AG09309 (cell line): ENCODE measurements around the gene G3BP1.
"Not testable (repeated sequence)": the region's sequence is repeated elsewhere in the genome, so short reads cannot be mapped to it uniquely, and the experiment has no call there.

Source experiments
- DNase-seq: peaks from one replicate; pipeline ENCODE4 v3.0.0-alpha.2; 2010; ENCODE audit warnings: low read depth
- H3K4me3 ChIP-seq: 2 replicates; pipeline ENCODE4 v1.5.1; 2011; ENCODE audit warnings: mild to moderate bottlenecking, low read depth, low read length, moderate library complexity; ENCODE audit not compliant: control insufficient read depth
- CTCF ChIP-seq: IDR thresholded peaks from 2 replicates; pipeline ENCODE4 v1.5.1; 2011; ENCODE audit warnings: mild to moderate bottlenecking, low read depth, low read length, inconsistent platforms; ENCODE audit not compliant: insufficient read depth, control insufficient read depth; ENCODE audit errors: missing control alignments

Gene G3BP1

GRCh38 chr5:151846765-151847164 lies 75.0 kb downstream of the G3BP1 start:
- H3K4me3 ChIP-seq: no peak overlapping the region
- DNase-seq: no peak
- no peak for TF ChIP-seq CTCF

- DNase-seq: no peak
- TF ChIP-seq CTCF: no peak
- H3K4me3 ChIP-seq: no peak overlapping the region
These were observed 76.1 kb downstream of the G3BP1 start for GRCh38 chr5:151847871-151848270.

GRCh38 chr5:151855701-151856100 lies 83.9 kb downstream of the G3BP1 start:
- TF ChIP-seq CTCF: no peak
- DNase-seq: no peak
- H3K4me3 ChIP-seq: no peak overlapping the region

- H3K4me3 ChIP-seq: no peak overlapping the region
- no peak for DNase-seq
- TF ChIP-seq CTCF: no peak
These were observed 85.1 kb downstream of the G3BP1 start for GRCh38 chr5:151856861-151857260.

GRCh38 chr5:151860867-151861266 lies 89.1 kb downstream of the G3BP1 start:
- not testable (repeated sequence) for H3K4me3 ChIP-seq, DNase-seq
